Loucy (cell line): ENCODE measurements around the gene TRHDE.

ENCODE experiments used
- H2AFZ ChIP-seq: fragments of 200-600 bp; sonication (generic); 2 replicates; pipeline ENCODE4 v1.6.0; 2016; ENCODE audit warnings: antibody characterized with exemption, mild to moderate bottlenecking, low read length, moderate library complexity
- H3F3A ChIP-seq: fragments of 200-600 bp; 2 replicates; pipeline ENCODE4 v1.6.0; 2016; ENCODE audit warnings: antibody characterized with exemption, low read depth, mild to moderate bottlenecking
- H3K27me3 ChIP-seq: fragments of 200-600 bp; sonication (generic); 2 replicates; pipeline ENCODE4 v1.6.1; 2014; ENCODE audit warnings: low read length, mild to moderate bottlenecking; ENCODE audit not compliant: insufficient read depth, poor library complexity, severe bottlenecking
- H3K36me3 ChIP-seq: fragments of 200-600 bp; sonication (generic); 2 replicates; pipeline ENCODE4 v1.6.1; 2016; ENCODE audit warnings: low read length; ENCODE audit not compliant: insufficient read depth
- H3K4me1 ChIP-seq: fragments of 200-600 bp; sonication (generic); 2 replicates; pipeline ENCODE4 v1.5.1; 2014; ENCODE audit warnings: low read length, mild to moderate bottlenecking; ENCODE audit not compliant: insufficient read depth, poor library complexity, severe bottlenecking
- H3K4me2 ChIP-seq: fragments of 200-600 bp; sonication (generic); 2 replicates; pipeline ENCODE4 v1.6.0; 2014; ENCODE audit warnings: antibody characterized with exemption, low read length, low read depth, mild to moderate bottlenecking; ENCODE audit not compliant: poor library complexity, severe bottlenecking
- H3K4me3 ChIP-seq: fragments of 200-600 bp; sonication (generic); 2 replicates; pipeline ENCODE4 v1.5.1; 2014; ENCODE audit warnings: low read length, mild to moderate bottlenecking, mixed read lengths; ENCODE audit not compliant: poor library complexity, severe bottlenecking
- H3K79me2 ChIP-seq: fragments of 200-600 bp; sonication (generic); 2 replicates; pipeline ENCODE4 v1.6.1; 2014; ENCODE audit warnings: low read length; ENCODE audit not compliant: insufficient read depth
- H3K9ac ChIP-seq: fragments of 200-600 bp; sonication (generic); 2 replicates; pipeline ENCODE4 v1.6.0; 2014; ENCODE audit warnings: mild to moderate bottlenecking, low read depth, low read length, moderate library complexity; ENCODE audit not compliant: poor library complexity, severe bottlenecking
- H3K9me2 ChIP-seq: fragments of 200-600 bp; sonication (generic); replicated peaks from 2 replicates; pipeline ENCODE4 v1.6.1; 2016; ENCODE audit warnings: low read depth, low read length, mixed read lengths
- H3K9me3 ChIP-seq: fragments of 200-600 bp; sonication (generic); 2 replicates; pipeline ENCODE4 v1.6.1; 2014; ENCODE audit warnings: mild to moderate bottlenecking, antibody characterized with exemption, low read length, low read depth; ENCODE audit not compliant: insufficient read depth
- H4K20me1 ChIP-seq: fragments of 200-600 bp; sonication (generic); 2 replicates; pipeline ENCODE4 v1.6.0; 2014; ENCODE audit warnings: antibody characterized with exemption, low read length, mild to moderate bottlenecking; ENCODE audit not compliant: insufficient read depth, poor library complexity, severe bottlenecking
- CTCF ChIP-seq: fragments of 200-600 bp; sonication (generic); conservative IDR thresholded peaks from 2 replicates; pipeline ENCODE4 v1.5.1; 2014; ENCODE audit warnings: mild to moderate bottlenecking, antibody characterized with exemption, low read length
- EZH2phosphoT487 ChIP-seq: fragments of 200-600 bp; IDR thresholded peaks from 2 replicates; pipeline ENCODE4 v1.6.1; 2018; ENCODE audit warnings: antibody characterized with exemption, mild to moderate bottlenecking, moderate library complexity, borderline replicate concordance

TRHDE gene

GRCh38 chr12:72315858-72316257 is 43.7 kb downstream of the TRHDE start:
- H3K79me2 ChIP-seq: no peaks in the 10 kb centered on the region
- H3K4me3 ChIP-seq: no peak overlapping the region
- H3K4me2 ChIP-seq: no peak overlapping the region
- H3K9me2 ChIP-seq: no peaks in the 10 kb centered on the region
- no peaks in the 10 kb centered on the region for H3K36me3 ChIP-seq
- H3K9ac ChIP-seq: no peak overlapping the region
- no peaks in the 10 kb centered on the region for H3K9me3 ChIP-seq
- H4K20me1 ChIP-seq: no peaks in the 10 kb centered on the region
- H3F3A ChIP-seq: no peaks in the 10 kb centered on the region
- no peak overlapping the region for H2AFZ ChIP-seq
- no peaks in the 10 kb centered on the region for H3K4me1 ChIP-seq
- TF ChIP-seq CTCF: no peak
- no peak for TF ChIP-seq EZH2phosphoT487
- no peaks in the 10 kb centered on the region for H3K27me3 ChIP-seq

GRCh38 chr12:72318341-72318740 is 46.2 kb downstream of the TRHDE start:
- Histone ChIP-seq H4K20me1 (no peaks in the 10 kb centered on the region), H3K4me1 (no peaks in the 10 kb centered on the region), H3K9ac (no peak overlapping the region), H2AFZ (no peak overlapping the region), H3F3A (no peaks in the 10 kb centered on the region), H3K9me3 (no peaks in the 10 kb centered on the region), H3K9me2 (no peaks in the 10 kb centered on the region), H3K4me3 (no peak overlapping the region), H3K27me3 (no peaks in the 10 kb centered on the region), H3K4me2 (no peak overlapping the region), H3K79me2 (no peaks in the 10 kb centered on the region), H3K36me3 (no peaks in the 10 kb centered on the region)
- TF ChIP-seq CTCF: no peak
- TF ChIP-seq EZH2phosphoT487: no peak

- no peaks in the 10 kb centered on the region for H3K4me1 ChIP-seq
- no peaks in the 10 kb centered on the region for H3K9me2 ChIP-seq
- no peaks in the 10 kb centered on the region for H3F3A ChIP-seq
- H3K9me3 ChIP-seq: no peaks in the 10 kb centered on the region
- H4K20me1 ChIP-seq: no peaks in the 10 kb centered on the region
- no peaks in the 10 kb centered on the region for H3K79me2 ChIP-seq
- H3K4me2 ChIP-seq: no peak overlapping the region
- no peak overlapping the region for H3K9ac ChIP-seq
- no peaks in the 10 kb centered on the region for H3K36me3 ChIP-seq
- H3K4me3 ChIP-seq: no peak overlapping the region
- no peak overlapping the region for H2AFZ ChIP-seq
- H3K27me3 ChIP-seq: no peaks in the 10 kb centered on the region
- no peak for TF ChIP-seq EZH2phosphoT487
- TF ChIP-seq CTCF: no peak
Observed at GRCh38 chr12:72323881-72324280, 51.7 kb downstream of the TRHDE start.
